GM21423 (cell line): ENCODE data around the gene KIF12.

Source experiments
- ATAC-seq: cut with Tn5 transposase; IDR thresholded peaks from one replicate; pipeline ENCODE4 v1.9.1; 2021; ENCODE audit warnings: mild to moderate bottlenecking, moderate library complexity; ENCODE audit not compliant: unreplicated experiment

Gene KIF12

GRCh38 chr9:114107286-114108001 lies 8.4 kb upstream of the KIF12 start:
- no peak for ATAC-seq

- ATAC-seq = no peak
Measured at GRCh38 chr9:114105236-114105635, 6.1 kb upstream of the KIF12 start.

GRCh38 chr9:114102484-114102883 lies 3.4 kb upstream of the KIF12 start:
- ATAC-seq = no peak

GRCh38 chr9:114100536-114100935 lies 1.4 kb upstream of the KIF12 start:
- ATAC-seq = no peak

- ATAC-seq = no peak
Measured at GRCh38 chr9:114099669-114100270, 678 bp upstream of the KIF12 start.

GRCh38 chr9:114098021-114098935 lies 814 bp downstream of the KIF12 start:
- ATAC-seq = no peak

GRCh38 chr9:114097613-114098020 lies 1.5 kb downstream of the KIF12 start:
- no peak for ATAC-seq

GRCh38 chr9:114096866-114097612 lies 2.1 kb downstream of the KIF12 start:
- ATAC-seq = no peak

GRCh38 chr9:114096041-114096511 lies 3.0 kb downstream of the KIF12 start:
- no peak for ATAC-seq

- ATAC-seq = no peak
Measured at GRCh38 chr9:114094971-114095370, 4.1 kb downstream of the KIF12 start.

- ATAC-seq = no peak
Measured at GRCh38 chr9:114093761-114094505, 5.2 kb downstream of the KIF12 start.

- no peak for ATAC-seq
Measured at GRCh38 chr9:114093031-114093471, 6.0 kb downstream of the KIF12 start.

- no peak for ATAC-seq
Measured at GRCh38 chr9:114092336-114092735, 6.8 kb downstream of the KIF12 start.

GRCh38 chr9:114091711-114092110 lies 7.4 kb downstream of the KIF12 start:
- ATAC-seq = no peak

GRCh38 chr9:114090798-114091197 lies 8.3 kb downstream of the KIF12 start:
- no peak for ATAC-seq

GRCh38 chr9:114089206-114089840 lies 9.8 kb downstream of the KIF12 start:
- ATAC-seq = no peak

- no peak for ATAC-seq
Measured at GRCh38 chr9:114088571-114089170, 10.4 kb downstream of the KIF12 start.

GRCh38 chr9:114087721-114088120 lies 11.4 kb downstream of the KIF12 start:
- ATAC-seq = no peak

- no peak for ATAC-seq
Measured at GRCh38 chr9:114086607-114087006, 12.5 kb downstream of the KIF12 start.
